ENCODE data around the gene GJC2.
A peak's percentile ranks its signal among the peaks of the same experiment; 100 is the strongest.

The GJC2 gene

DNA sequence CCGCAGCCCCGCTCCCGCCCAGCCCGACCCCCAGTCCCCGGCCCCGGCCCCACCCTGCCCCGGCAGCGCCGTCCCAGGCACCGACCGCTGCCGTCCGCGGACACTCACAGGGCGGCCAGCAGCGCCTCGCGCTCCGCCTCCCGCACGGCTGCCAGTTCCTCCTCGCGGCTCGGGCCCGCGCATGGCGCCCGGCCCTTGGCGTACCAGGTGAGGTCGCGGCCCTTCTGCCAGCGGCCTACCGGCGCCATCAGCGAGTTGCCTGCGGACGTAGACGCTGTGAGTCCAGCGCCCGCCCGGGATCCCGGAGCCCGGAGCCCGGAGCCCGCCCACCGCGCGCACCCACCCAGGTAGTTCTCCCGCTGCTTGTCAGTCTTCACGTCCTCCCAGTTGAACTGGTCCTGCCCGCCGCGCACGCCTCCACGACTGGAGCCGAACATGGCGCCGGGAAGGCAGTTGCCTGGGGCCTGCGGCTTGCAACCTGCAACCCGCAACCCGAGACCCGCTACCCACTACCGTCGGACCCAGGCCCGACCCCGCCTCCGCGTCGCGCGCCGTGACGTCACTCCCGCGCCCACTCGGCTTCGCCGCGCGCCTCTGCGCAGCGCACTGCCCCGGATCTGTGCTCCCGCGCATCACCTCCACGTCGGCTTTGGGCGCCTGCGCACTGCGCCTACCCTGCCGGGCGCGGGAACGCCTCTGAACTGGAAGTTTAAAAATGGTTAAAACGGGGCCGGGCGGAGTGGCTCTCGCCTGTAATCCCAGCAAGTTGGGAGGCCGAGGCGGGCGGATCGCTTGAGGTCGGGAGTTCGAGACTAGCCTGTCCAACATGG is 46.7 kb upstream of the GJC2 start, which contains the start of gene C1orf35:
TSS of gene C1orf35 (minus strand) at position 535 of the 830 bp plus-strand sequence. CDS start at position 437, 98 bp downstream.
- TF ChIP-seq SIN3A (IDR thresholded peaks at IDR 0.05; ENCODE audit: borderline replicate concordance, insufficient read depth, low read length) (peak; percentile 7; the same call in 1 of the 2 replicates), FOXP2 (optimal IDR thresholded peaks at IDR 0.05; ENCODE audit: borderline replicate concordance, extremely low read depth, extremely low read length, insufficient read depth) (no peak), POLR2AphosphoS5 (IDR thresholded peaks at IDR 0.05; ENCODE audit: low read depth, low read length) (peak; percentile 53; the same call in 1 of the 2 replicates), TAF1 (IDR thresholded peaks at IDR 0.05; ENCODE audit: borderline replicate concordance, insufficient read depth, low read length) (0 out of 2 replicates have a peak, but pooled peaks have one; percentile 39)
- TF ChIP-seq, protein P1, sequence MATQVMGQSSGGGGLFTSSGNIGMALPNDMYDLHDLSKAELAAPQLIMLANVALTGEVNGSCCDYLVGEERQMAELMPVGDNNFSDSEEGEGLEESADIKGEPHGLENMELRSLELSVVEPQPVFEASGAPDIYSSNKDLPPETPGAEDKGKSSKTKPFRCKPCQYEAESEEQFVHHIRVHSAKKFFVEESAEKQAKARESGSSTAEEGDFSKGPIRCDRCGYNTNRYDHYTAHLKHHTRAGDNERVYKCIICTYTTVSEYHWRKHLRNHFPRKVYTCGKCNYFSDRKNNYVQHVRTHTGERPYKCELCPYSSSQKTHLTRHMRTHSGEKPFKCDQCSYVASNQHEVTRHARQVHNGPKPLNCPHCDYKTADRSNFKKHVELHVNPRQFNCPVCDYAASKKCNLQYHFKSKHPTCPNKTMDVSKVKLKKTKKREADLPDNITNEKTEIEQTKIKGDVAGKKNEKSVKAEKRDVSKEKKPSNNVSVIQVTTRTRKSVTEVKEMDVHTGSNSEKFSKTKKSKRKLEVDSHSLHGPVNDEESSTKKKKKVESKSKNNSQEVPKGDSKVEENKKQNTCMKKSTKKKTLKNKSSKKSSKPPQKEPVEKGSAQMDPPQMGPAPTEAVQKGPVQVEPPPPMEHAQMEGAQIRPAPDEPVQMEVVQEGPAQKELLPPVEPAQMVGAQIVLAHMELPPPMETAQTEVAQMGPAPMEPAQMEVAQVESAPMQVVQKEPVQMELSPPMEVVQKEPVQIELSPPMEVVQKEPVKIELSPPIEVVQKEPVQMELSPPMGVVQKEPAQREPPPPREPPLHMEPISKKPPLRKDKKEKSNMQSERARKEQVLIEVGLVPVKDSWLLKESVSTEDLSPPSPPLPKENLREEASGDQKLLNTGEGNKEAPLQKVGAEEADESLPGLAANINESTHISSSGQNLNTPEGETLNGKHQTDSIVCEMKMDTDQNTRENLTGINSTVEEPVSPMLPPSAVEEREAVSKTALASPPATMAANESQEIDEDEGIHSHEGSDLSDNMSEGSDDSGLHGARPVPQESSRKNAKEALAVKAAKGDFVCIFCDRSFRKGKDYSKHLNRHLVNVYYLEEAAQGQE (IDR thresholded peaks at IDR 0.05; ENCODE audit: insufficient read depth in 1 of 2, low read depth in 2 of 2, low read length in 2 of 2), result no peak

DNA sequence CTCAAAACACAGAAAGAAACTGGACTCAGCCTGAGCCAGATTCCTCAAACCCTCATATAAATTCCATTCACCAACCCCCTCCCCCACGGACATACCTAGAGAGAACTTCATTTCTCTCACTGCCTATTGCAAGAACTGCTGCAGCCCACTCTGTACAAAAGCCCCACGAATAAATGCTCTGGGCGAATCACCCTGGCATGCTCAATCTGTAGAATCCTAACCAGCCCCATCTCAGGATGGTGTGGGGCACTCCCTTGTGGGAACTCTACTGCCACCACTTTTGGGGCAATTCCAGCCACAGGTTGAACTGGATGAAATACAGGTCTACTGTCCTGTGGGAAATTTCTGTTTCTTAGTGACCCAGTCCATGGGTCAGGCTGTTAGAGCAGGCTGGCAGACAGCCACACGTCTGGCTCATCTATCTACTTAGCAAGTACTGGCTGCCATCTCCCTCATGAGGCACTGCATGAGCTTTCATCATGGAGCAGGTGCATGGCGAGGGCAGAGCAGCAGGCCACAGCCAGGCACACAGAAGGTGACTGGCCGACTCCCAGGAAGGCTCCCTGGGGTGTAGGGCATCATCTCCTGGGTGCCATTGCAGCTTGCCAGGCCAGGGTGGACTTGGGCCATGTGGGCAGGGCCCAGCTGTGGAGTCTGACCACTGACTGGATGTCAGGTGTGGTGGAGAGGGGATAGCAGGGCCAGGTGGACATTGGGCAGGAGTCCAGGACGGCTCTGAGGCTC is 45.0 kb upstream of the GJC2 start:
- TF ChIP-seq, protein P1 (IDR thresholded peaks at IDR 0.05; ENCODE audit: insufficient read depth in 1 of 2, low read depth in 2 of 2, low read length in 2 of 2), result no peak
- TF ChIP-seq SIN3A (IDR thresholded peaks at IDR 0.05; ENCODE audit: borderline replicate concordance, insufficient read depth, low read length) (no peak), POLR2AphosphoS5 (IDR thresholded peaks at IDR 0.05; ENCODE audit: low read depth, low read length) (no peak)

DNA sequence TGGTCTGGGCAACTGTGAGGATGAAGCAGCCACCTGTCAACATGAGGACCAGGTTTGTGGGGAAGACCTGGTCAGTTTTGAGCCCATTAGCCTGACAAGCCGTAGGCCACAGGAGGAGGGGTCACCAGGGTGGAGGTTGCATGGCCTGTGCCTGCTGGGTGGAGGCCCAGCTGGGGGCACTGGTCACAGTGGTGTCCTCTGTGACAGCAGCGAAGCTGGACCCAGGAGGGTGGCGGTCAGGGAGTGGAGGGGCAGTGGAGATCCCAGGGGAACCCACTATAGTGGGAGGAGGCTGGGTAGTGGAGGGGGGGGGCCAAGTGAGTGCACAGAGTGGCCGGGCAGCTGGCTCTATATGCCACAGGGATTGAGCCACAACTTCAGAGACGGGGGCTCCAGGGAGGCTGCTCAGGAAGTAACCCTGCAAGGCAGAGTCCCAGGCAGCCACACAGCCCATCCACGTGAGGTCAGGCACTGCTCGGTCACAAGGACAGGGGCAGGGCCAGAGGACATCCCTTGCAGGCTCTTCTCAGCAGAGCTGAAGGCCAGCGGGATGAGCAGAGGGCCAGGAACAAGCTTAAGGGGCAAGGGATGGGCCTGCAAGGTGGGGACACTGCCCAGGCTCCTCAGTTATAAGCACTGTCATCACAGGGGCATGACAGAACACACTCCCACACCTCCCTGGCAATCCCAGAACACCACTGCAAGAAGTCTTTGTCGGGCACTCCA is 44.3 kb upstream of the GJC2 start:
- no peak for TF ChIP-seq FOXP2 (optimal IDR thresholded peaks at IDR 0.05; ENCODE audit: borderline replicate concordance, extremely low read depth, extremely low read length, insufficient read depth)
- TF ChIP-seq, protein P1 (IDR thresholded peaks at IDR 0.05; ENCODE audit: insufficient read depth in 1 of 2, low read depth in 2 of 2, low read length in 2 of 2), result no peak
- 0 out of 2 replicates have a peak, but pooled peaks have one; percentile 31 for TF ChIP-seq POLR2AphosphoS5 (IDR thresholded peaks at IDR 0.05; ENCODE audit: low read depth, low read length)

DNA sequence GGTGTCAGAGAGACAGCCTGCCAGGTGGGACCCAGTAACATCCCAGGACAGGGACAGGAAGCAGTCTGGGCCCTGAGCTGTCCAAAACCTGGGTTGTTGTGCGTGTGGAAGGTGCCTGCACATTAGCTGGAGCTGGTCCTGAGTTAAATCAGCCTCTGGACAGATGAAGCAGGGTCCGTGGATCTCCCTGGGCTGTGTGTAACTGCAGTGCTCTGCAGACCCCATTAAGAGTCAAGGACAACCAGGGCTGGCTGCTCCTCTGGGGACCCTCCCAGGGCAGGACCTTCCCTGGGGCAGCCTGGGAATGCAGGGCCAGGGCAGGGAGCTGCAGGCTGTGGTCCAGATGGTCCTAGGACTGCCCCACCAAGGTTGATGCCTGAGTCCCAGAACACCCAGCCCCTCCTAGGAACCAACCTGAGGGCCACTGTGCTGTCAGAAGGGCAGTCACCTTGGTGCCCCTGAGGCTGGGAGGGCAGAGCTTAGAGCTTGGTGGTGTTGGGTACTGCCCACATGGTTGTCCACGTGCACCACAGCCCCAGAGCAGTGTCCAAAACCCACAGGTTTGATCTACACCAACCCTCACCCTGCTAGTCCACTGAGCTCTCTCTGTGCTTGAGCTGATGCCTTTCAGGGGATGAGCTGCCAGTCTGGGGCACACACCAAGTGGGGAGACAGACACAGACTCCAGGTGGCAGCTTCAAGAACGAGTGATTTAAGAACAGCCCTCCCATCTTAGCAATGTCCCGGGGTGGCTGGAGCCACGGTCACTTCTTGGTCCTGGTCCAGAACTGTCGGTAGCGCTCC is 43.5 kb upstream of the GJC2 start:
- TF ChIP-seq, protein P1 (IDR thresholded peaks at IDR 0.05; ENCODE audit: insufficient read depth in 1 of 2, low read depth in 2 of 2, low read length in 2 of 2), result no peak
- TF ChIP-seq FOXP2 (optimal IDR thresholded peaks at IDR 0.05; ENCODE audit: borderline replicate concordance, extremely low read depth, extremely low read length, insufficient read depth) (no peak), POLR2AphosphoS5 (IDR thresholded peaks at IDR 0.05; ENCODE audit: low read depth, low read length) (no peak), TAF1 (IDR thresholded peaks at IDR 0.05; ENCODE audit: borderline replicate concordance, insufficient read depth, low read length) (no peak), SIN3A (IDR thresholded peaks at IDR 0.05; ENCODE audit: borderline replicate concordance, insufficient read depth, low read length) (no peak)
